CD8-positive, alpha-beta memory T cell (primary cell): Measurements from ENCODE around the gene KCNMB2. TPM values are rescaled to one million over a fixed set of nuclear protein-coding genes. Genes with fewer than 3 reads are reported as not detected.

ENCODE experiments used
- CTCF ChIA-PET: fragments of 350-600 bp; sonication (Branson Sonifier 250); formaldehyde crosslinking; loops from one replicate; lab custom pipeline; 2021; ENCODE audit warnings: antibody characterized with exemption; lab: Charles Lee
- POLR2A ChIA-PET: fragments of 350-600 bp; sonication (Branson Sonifier 250); formaldehyde crosslinking; loops from one replicate; lab custom pipeline; 2021; ENCODE audit warnings: antibody characterized with exemption; lab: Charles Lee
- DNase-seq, 5 donors: peaks; one replicate each; pipeline versions ENCODE4 v3.0.0 to v3.0.0-alpha.2; 2020 to 2022; ENCODE audit warnings: mixed read lengths in 1 of 5
- H3K27ac ChIP-seq: one replicate; pipeline ENCODE4 v1.7.0; 2013; ENCODE audit warnings: low read depth, mild to moderate bottlenecking, low read length, moderate library complexity
- H3K27me3 ChIP-seq: 2 replicates; pipeline ENCODE4 v1.7.0; 2013; ENCODE audit warnings: low read length, mild to moderate bottlenecking; ENCODE audit not compliant: insufficient read depth, poor library complexity, severe bottlenecking
- H3K36me3 ChIP-seq: 2 replicates; pipeline ENCODE4 v1.7.0; 2013; ENCODE audit warnings: mild to moderate bottlenecking, low read length, moderate library complexity; ENCODE audit not compliant: insufficient read depth
- H3K4me1 ChIP-seq: 2 replicates; pipeline ENCODE4 v1.7.0; 2013; ENCODE audit warnings: mild to moderate bottlenecking, low read length, moderate library complexity; ENCODE audit not compliant: insufficient read depth
- H3K4me3 ChIP-seq: 2 replicates; pipeline ENCODE4 v1.7.0; 2013; ENCODE audit warnings: mild to moderate bottlenecking, low read length
- H3K9me3 ChIP-seq: 2 replicates; pipeline ENCODE4 v1.7.0; 2013; ENCODE audit warnings: mild to moderate bottlenecking, low read length
- H3K27ac Mint-ChIP-seq, 8 donors: one replicate each; pipeline ENCODE4 v1.8.0; 2020 to 2021; ENCODE audit warnings: mixed read lengths in 8 of 8, mild to moderate bottlenecking in 6 of 8, inconsistent platforms in 3 of 8, moderate library complexity in 3 of 8
- H3K27me3 Mint-ChIP-seq, 2 donors: one replicate each; pipeline ENCODE4 v1.8.0; 2020 to 2021; ENCODE audit warnings: mixed read lengths in 2 of 2, mild to moderate bottlenecking in 1 of 2, moderate library complexity in 1 of 2
- H3K36me3 Mint-ChIP-seq, 3 donors: one replicate each; pipeline ENCODE4 v1.8.0; 2020 to 2021; ENCODE audit warnings: mixed read lengths in 3 of 3, inconsistent platforms in 1 of 3, mild to moderate bottlenecking in 1 of 3
- H3K4me1 Mint-ChIP-seq, 3 donors: one replicate each; pipeline ENCODE4 v1.8.0; 2020 to 2021; ENCODE audit warnings: mixed read lengths in 3 of 3, inconsistent platforms in 1 of 3, mild to moderate bottlenecking in 1 of 3
- H3K4me3 Mint-ChIP-seq, 7 donors: one replicate each; pipeline ENCODE4 v1.8.0; 2020 to 2021; ENCODE audit warnings: mixed read lengths in 7 of 7, mild to moderate bottlenecking in 6 of 7, moderate library complexity in 4 of 7, inconsistent platforms in 2 of 7
- H3K9me3 Mint-ChIP-seq, 5 donors: one replicate each; pipeline ENCODE4 v1.8.0; 2020 to 2022; ENCODE audit warnings: mixed read lengths in 5 of 5, mild to moderate bottlenecking in 3 of 5, moderate library complexity in 2 of 5, inconsistent platforms in 1 of 5
- polyA plus RNA-seq: library from polyadenylated mRNA; unstranded; fragments of 300-500 nt; fragmentation: Illumina TruSeq; gene quantifications from one replicate; pipeline ENCODE4 v1.2.3, GENCODE V29; 2021
- total RNA-seq, 2 experiments: library from RNA; stranded (reverse); gene quantifications; one replicate each; pipeline ENCODE4 v1.2.3, GENCODE V29; 2021

Gene KCNMB2
- total and polyA plus RNA-seq, 3 experiments from 2014 or later, result not detected

DNA sequence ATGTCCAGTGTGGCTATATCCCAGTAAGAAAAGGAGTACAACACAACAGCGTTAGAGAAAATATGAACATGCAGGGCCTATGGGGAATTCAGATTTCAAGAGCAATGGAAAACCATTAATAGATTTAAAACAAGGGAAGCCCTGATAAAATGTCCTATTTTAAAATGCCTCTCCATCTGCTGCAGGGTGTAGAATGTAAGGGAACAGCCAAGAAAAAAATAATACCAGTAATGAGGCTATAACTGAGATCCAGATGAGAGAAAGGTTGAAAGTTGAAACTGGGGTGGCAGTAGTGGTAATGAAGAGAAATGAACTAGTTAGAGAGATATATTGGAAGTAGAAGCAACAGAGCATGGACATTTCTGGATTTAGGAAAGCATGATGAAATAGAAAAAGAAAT lies 226.1 kb downstream of the KCNMB2 start:
- Histone ChIP-seq H3K36me3 (no peaks in the 10 kb centered on the region), H3K4me3 (no peak overlapping the region), H3K9me3 (no peaks in the 10 kb centered on the region), H3K27me3 (no peaks in the 10 kb centered on the region), H3K27ac (no peak overlapping the region), H3K4me1 (no peaks in the 10 kb centered on the region)
- DNase-seq, result no peak
- H3K27me3 Mint-ChIP-seq, result no peaks in the 10 kb centered on the region
- H3K4me1 Mint-ChIP-seq, result no peaks in the 10 kb centered on the region
- ChIA-PET POLR2A (no interaction called here), CTCF (no interaction called here)
- H3K36me3 Mint-ChIP-seq, result no peaks in the 10 kb centered on the region
- no peak overlapping the region for H3K4me3 Mint-ChIP-seq
- H3K27ac Mint-ChIP-seq, result no peak overlapping the region
- H3K9me3 Mint-ChIP-seq, result no peaks in the 10 kb centered on the region

DNA sequence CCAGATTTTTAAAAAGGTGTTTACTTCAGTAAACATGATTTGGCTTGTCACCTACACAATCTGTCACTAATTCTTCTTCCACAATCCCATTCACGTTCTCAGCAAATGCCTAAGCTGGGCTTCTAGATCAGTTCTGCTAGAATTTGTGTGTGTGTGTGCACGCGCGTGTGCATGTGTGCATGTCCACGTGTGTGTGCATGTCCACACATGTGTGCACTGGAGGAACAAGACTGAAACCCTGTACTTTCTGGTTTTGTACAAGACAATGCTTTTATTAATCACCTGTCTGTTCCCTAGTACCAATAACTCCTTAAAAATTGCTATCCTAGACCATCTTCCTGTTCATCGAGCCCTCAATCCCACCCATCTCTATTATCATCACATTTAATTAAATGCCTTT lies 229.2 kb downstream of the KCNMB2 start:
- Mint-ChIP-seq H3K9me3 (peaks cover 0 to 3% (median 0%) of the 10 kb centered on the region in 5 donors), H3K4me1 (no peaks in the 10 kb centered on the region), H3K4me3 (no peak overlapping the region), H3K36me3 (no peaks in the 10 kb centered on the region), H3K27ac (no peak overlapping the region), H3K27me3 (peaks cover 0 to 1% of the 10 kb centered on the region in 2 donors)
- H3K36me3 ChIP-seq, result no peaks in the 10 kb centered on the region
- H3K4me3 ChIP-seq, result no peak overlapping the region
- POLR2A ChIA-PET, result no interaction called here
- H3K27ac ChIP-seq, result no peak overlapping the region
- no peaks in the 10 kb centered on the region for H3K4me1 ChIP-seq
- CTCF ChIA-PET, result no interaction called here
- DNase-seq, result no peak
- no peaks in the 10 kb centered on the region for H3K27me3 ChIP-seq
- no peaks in the 10 kb centered on the region for H3K9me3 ChIP-seq

DNA sequence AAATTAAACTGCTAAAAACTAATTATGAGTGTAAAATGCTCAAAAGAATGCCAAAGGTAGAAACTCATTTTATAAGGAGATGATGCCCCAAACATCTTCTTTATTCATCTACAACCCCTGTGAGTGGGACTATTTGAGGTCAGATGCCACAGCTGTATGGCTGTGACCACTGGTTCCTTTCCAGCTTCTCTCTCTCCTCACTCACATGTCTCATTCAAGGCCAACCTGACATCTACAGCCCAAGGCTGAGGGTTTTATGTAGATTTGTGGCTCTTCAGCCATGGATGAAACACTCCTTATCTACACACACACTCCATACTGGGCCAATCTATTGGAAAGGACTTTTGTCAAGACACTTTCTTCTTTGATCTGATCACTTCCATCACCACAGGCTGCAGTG lies 231.3 kb downstream of the KCNMB2 start:
- H3K27me3 ChIP-seq, result no peaks in the 10 kb centered on the region
- H3K36me3 Mint-ChIP-seq, result no peaks in the 10 kb centered on the region
- H3K27ac Mint-ChIP-seq, result no peak overlapping the region
- no peaks in the 10 kb centered on the region for H3K9me3 ChIP-seq
- H3K9me3 Mint-ChIP-seq, result peaks cover 0 to 3% (median 0%) of the 10 kb centered on the region in 5 donors
- H3K27me3 Mint-ChIP-seq, result peaks cover 0 to 1% of the 10 kb centered on the region in 2 donors
- no peak overlapping the region for H3K4me3 Mint-ChIP-seq
- no peak for DNase-seq
- no peaks in the 10 kb centered on the region for H3K4me1 Mint-ChIP-seq
- POLR2A ChIA-PET, result no interaction called here
- CTCF ChIA-PET, result no interaction called here
- H3K27ac ChIP-seq, result no peak overlapping the region
- H3K36me3 ChIP-seq, result no peaks in the 10 kb centered on the region
- H3K4me3 ChIP-seq, result no peak overlapping the region
- no peaks in the 10 kb centered on the region for H3K4me1 ChIP-seq

DNA sequence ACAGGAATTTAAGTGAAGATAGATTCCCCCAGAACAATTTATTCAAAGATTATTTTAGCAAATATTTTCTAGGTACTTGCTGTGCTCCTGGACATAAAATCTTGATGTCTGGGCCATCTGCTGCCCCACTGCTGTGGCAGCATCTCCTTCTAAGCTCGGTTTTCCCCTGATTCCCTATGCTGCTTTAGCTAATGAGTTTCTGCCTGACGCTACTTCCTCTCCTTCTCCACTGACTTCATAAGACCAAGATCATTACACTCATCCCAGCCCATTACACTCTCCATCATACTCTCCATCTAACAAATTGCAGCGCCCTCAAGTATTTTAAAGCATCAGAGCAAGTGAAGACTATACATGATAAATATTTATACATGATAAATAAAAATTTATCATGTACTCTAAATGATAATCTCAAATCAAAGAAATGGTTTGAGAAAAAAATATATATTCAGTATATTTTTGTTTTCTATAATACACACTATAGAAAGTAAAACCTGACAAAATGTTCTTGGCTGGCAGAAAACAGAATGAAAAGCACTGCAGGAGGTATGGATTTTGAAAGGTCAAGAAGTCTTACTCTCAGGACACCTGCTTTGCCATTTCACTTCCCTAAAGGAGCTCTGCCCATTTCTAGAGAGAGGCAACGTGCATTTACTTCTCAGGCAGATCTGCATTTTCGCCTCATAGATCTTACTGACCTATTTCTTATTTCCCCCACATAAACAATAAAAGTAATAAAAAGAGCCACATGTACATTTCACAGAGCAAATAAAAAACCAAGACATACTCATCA lies 232.0 kb downstream of the KCNMB2 start:
- H3K4me1 Mint-ChIP-seq, result no peaks in the 10 kb centered on the region
- Histone ChIP-seq H3K9me3 (no peaks in the 10 kb centered on the region), H3K27me3 (no peaks in the 10 kb centered on the region), H3K27ac (no peak overlapping the region), H3K4me3 (no peak overlapping the region), H3K4me1 (no peaks in the 10 kb centered on the region), H3K36me3 (no peaks in the 10 kb centered on the region)
- H3K36me3 Mint-ChIP-seq, result no peaks in the 10 kb centered on the region
- no peak overlapping the region for H3K4me3 Mint-ChIP-seq
- H3K9me3 Mint-ChIP-seq, result peaks cover 0 to 3% (median 0%) of the 10 kb centered on the region in 5 donors
- no peak overlapping the region for H3K27ac Mint-ChIP-seq
- H3K27me3 Mint-ChIP-seq, result peaks cover 0 to 1% of the 10 kb centered on the region in 2 donors
- ChIA-PET CTCF (no interaction called here), POLR2A (no interaction called here)
- no peak for DNase-seq

DNA sequence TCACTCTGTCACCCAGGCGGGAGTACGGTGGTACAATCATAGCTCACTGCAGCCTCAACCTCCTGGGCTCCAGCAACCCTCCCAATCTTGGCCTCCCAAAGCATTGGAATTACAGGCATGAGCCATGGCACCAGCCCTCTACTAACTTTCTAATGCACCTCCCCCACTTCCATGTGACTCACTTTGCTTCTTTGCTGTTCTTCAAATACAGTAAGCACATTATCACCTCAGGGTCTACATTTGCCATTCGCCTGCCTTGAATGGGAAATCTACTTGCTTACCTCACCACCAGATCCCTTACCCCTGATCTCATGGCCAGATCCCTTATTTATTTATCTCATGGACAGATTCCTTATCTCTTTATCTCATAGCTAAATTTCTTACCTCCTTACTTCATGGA lies 235.3 kb downstream of the KCNMB2 start:
- H3K4me1 Mint-ChIP-seq, result no peaks in the 10 kb centered on the region
- H3K9me3 ChIP-seq, result no peaks in the 10 kb centered on the region
- CTCF ChIA-PET, result no interaction called here
- no peak overlapping the region for H3K27ac Mint-ChIP-seq
- no peak for DNase-seq
- H3K27me3 ChIP-seq, result no peaks in the 10 kb centered on the region
- no peak overlapping the region for H3K4me3 Mint-ChIP-seq
- H3K9me3 Mint-ChIP-seq, result peaks cover 0 to 5% (median 0%) of the 10 kb centered on the region in 5 donors
- POLR2A ChIA-PET, result no interaction called here
- H3K36me3 Mint-ChIP-seq, result no peaks in the 10 kb centered on the region
- no peak overlapping the region for H3K4me3 ChIP-seq
- no peak overlapping the region for H3K27ac ChIP-seq
- H3K36me3 ChIP-seq, result no peaks in the 10 kb centered on the region
- no peaks in the 10 kb centered on the region for H3K4me1 ChIP-seq
- H3K27me3 Mint-ChIP-seq, result peaks cover 0 to 3% of the 10 kb centered on the region in 2 donors

DNA sequence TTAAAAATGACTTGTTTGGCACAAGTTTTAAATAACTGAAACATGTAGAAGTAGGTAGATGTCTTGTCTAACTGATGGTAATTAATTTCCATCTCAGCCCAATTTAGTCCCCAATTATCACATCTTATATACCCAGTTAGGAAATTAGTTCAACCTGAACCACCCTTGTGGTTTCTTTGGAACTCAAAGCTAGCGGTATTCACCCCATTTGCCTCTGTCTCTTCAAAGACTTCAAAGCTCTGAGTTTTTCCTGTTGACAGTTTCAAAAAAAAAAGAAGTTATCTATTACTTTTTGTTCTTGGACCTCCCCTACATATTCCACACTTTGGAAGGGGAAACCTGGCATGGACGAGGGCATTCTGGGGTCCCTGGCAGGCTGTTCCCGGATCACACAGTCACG lies 236.5 kb downstream of the KCNMB2 start:
- ChIA-PET POLR2A (no interaction called here), CTCF (no interaction called here)
- H3K36me3 ChIP-seq, result no peaks in the 10 kb centered on the region
- no peaks in the 10 kb centered on the region for H3K9me3 ChIP-seq
- no peak for DNase-seq
- no peaks in the 10 kb centered on the region for H3K4me1 ChIP-seq
- Mint-ChIP-seq H3K4me1 (no peaks in the 10 kb centered on the region), H3K27me3 (peaks cover 0 to 3% of the 10 kb centered on the region in 2 donors), H3K27ac (no peak overlapping the region), H3K4me3 (peak overlapping the region in 1 of 7 donors; percentile 3), H3K9me3 (peaks cover 0 to 5% (median 0%) of the 10 kb centered on the region in 5 donors), H3K36me3 (no peaks in the 10 kb centered on the region)
- H3K27me3 ChIP-seq, result no peaks in the 10 kb centered on the region
- H3K27ac ChIP-seq, result no peak overlapping the region
- no peak overlapping the region for H3K4me3 ChIP-seq

DNA sequence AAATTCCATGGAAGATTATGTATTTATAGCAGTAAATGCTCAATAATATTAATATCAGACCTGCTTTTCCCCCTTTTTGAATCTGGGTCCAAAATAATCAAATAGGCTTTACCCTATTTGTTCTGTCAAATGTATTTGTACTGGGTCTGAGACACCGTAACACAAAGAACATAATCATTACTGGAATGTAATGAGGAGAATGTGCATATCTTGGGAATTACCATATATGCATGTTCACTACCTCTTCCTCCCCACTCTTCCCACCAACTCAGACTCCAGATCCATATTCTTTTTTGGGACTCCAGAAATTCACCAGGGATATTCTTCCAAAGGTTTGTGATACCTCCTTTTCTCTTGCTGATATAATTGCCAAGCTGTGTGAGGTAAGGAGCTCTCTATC lies 237.1 kb downstream of the KCNMB2 start:
- Histone ChIP-seq H3K9me3 (no peaks in the 10 kb centered on the region), H3K27me3 (no peaks in the 10 kb centered on the region), H3K4me1 (no peaks in the 10 kb centered on the region), H3K36me3 (no peaks in the 10 kb centered on the region), H3K27ac (no peak overlapping the region), H3K4me3 (no peak overlapping the region)
- peaks cover 0 to 5% (median 0%) of the 10 kb centered on the region in 5 donors for H3K9me3 Mint-ChIP-seq
- CTCF ChIA-PET, result no interaction called here
- H3K27ac Mint-ChIP-seq, result no peak overlapping the region
- no peaks in the 10 kb centered on the region for H3K36me3 Mint-ChIP-seq
- no peaks in the 10 kb centered on the region for H3K4me1 Mint-ChIP-seq
- POLR2A ChIA-PET, result no interaction called here
- H3K27me3 Mint-ChIP-seq, result peaks cover 0 to 1% of the 10 kb centered on the region in 2 donors
- no peak overlapping the region for H3K4me3 Mint-ChIP-seq
- no peak for DNase-seq

DNA sequence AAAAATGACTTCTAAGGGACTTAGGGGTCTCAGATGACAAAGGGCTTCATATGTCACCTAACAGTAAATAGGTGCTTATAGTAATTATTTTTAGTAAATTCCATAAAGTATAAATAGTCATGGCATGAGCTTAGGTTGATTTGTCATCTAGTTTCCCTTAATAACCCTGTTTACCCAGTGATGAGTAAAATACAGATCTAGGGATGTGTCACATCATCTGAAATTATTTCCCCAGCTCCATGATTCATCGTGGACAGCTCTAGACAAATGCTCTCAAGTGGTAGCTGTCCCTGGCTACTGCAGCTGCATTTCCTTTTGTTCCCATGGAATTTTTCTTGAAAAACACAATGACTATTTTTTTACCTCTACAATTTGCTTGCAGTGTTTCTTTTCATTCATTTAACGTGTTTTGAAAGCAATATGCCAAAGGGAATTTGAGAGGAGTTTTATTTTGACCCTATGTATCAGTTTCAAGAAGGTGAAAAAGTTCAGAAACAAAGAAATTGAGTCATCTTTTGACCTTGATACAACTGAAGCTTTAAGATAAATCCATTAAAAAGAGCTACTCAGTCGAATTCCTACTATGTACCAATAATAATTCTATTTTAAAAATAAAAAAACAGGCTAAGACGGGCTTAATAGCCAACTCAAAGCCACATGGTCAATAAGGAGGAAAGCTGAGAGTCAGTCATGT lies 241.6 kb downstream of the KCNMB2 start:
- Mint-ChIP-seq H3K4me3 (no peak overlapping the region), H3K9me3 (peaks cover 0 to 2% (median 0%) of the 10 kb centered on the region in 5 donors), H3K27me3 (peaks cover 0 to 1% of the 10 kb centered on the region in 2 donors), H3K36me3 (peaks cover 0 to 2% (median 0%) of the 10 kb centered on the region in 3 donors), H3K4me1 (no peaks in the 10 kb centered on the region), H3K27ac (peak overlapping the region in 1 of 8 donors; percentile 15)
- DNase-seq, result no peak
- Histone ChIP-seq H3K27ac (no peak overlapping the region), H3K9me3 (no peaks in the 10 kb centered on the region), H3K4me1 (no peaks in the 10 kb centered on the region), H3K27me3 (no peaks in the 10 kb centered on the region), H3K36me3 (no peaks in the 10 kb centered on the region), H3K4me3 (no peak overlapping the region)
- POLR2A ChIA-PET, result no interaction called here
- CTCF ChIA-PET, result no interaction called here
